GM12878 (cell line): ENCODE data around the gene UBE2Q2. TPM values are rescaled to one million over a fixed set of nuclear protein-coding genes. Genes with fewer than 3 reads are reported as not detected.

Experiments
- ATAC-seq: fragments of 200-7000 bp; cut with Tn5 transposase; 3 replicates; pipeline ENCODE4 v1.9.1; 2020; ENCODE audit warnings: mild to moderate bottlenecking, moderate library complexity
- BruUV-seq: library from RNA; stranded (reverse); fragments of 400-500 nt; replicated peaks from 2 replicates; lab custom pipeline; 2021; lab: Mats Ljungman, UMichigan
- CTCF ChIA-PET: fragments of 300-600 bp; sonication (Branson Sonifier 250); formaldehyde crosslinking; extraction: SDS; loops from one replicate; lab custom pipeline; 2021; ENCODE audit warnings: inconsistent platforms; lab: Yijun Ruan, JAX
- POLR2A ChIA-PET: fragments of 350-600 bp; formaldehyde crosslinking; extraction: SDS; loops from one replicate; lab custom pipeline; 2021; ENCODE audit warnings: inconsistent platforms; lab: Charles Lee
- RAD21 ChIA-PET: fragments of 300-600 bp; sonication (Branson Sonifier 250); formaldehyde crosslinking; loops from one replicate; lab custom pipeline; 2023; ENCODE audit warnings: antibody characterized with exemption; ENCODE audit not compliant: unreplicated experiment; lab: Charles Lee
- SMC1A ChIA-PET: fragments of 300-600 bp; sonication (Branson Sonifier 250); formaldehyde crosslinking; loops from one replicate; lab custom pipeline; 2023; ENCODE audit not compliant: unreplicated experiment, uncharacterized antibody; lab: Charles Lee
- DNase-seq: peaks from one replicate; pipeline ENCODE4 v3.0.0-alpha.2; 2011; ENCODE audit warnings: low read depth, low spot score
- FAIRE-seq: peaks from 3 replicates; lab custom pipeline; 2011; peaks lifted over from hg19 to GRCh38; lab: Jason Lieb, UNC
- H2AFZ ChIP-seq: 2 replicates; pipeline ENCODE4 v1.6.0; 2011; ENCODE audit warnings: low read depth, low read length, control low read depth; ENCODE audit not compliant: control insufficient read depth
- H3K27ac ChIP-seq: 2 replicates; pipeline ENCODE4 v1.5.1; 2011; ENCODE audit warnings: control low read depth; ENCODE audit not compliant: control insufficient read depth, insufficient read depth
- H3K27me3 ChIP-seq, 2 experiments: replicated peaks in 1 of 2; 2 replicates each; pipeline versions ENCODE4 v1.6.0 to v1.6.1; 2011; ENCODE audit warnings: low read length in 1 of 2; ENCODE audit not compliant: control insufficient read depth in 2 of 2, insufficient read depth in 2 of 2
- H3K36me3 ChIP-seq, 2 experiments: 2 replicates each; pipeline ENCODE4 v1.5.1; 2011; ENCODE audit warnings: low read length in 1 of 2; ENCODE audit not compliant: control insufficient read depth in 2 of 2, insufficient read depth in 2 of 2
- H3K4me1 ChIP-seq: 2 replicates; pipeline ENCODE4 v1.6.1; 2011; ENCODE audit warnings: mild to moderate bottlenecking, low read length, moderate library complexity, mixed read lengths; ENCODE audit not compliant: control insufficient read depth, insufficient read depth
- H3K4me2 ChIP-seq: 2 replicates; pipeline ENCODE4 v1.6.0; 2011; ENCODE audit warnings: control low read depth; ENCODE audit not compliant: control insufficient read depth, insufficient read depth
- H3K4me3 ChIP-seq: fragments of 200-600 bp; sonication (generic); 2 replicates; pipeline ENCODE4 v1.5.1; 2016
- H3K79me2 ChIP-seq: 2 replicates; pipeline ENCODE4 v1.6.0; 2011; ENCODE audit warnings: low read length; ENCODE audit not compliant: control insufficient read depth, insufficient read depth
- H3K9ac ChIP-seq: 2 replicates; pipeline ENCODE4 v1.8.0; 2011; ENCODE audit warnings: low read length, control low read depth, mixed read lengths; ENCODE audit not compliant: control insufficient read depth, insufficient read depth
- H3K9me3 ChIP-seq: replicated peaks from 3 replicates; pipeline ENCODE4 v1.5.1; 2011; ENCODE audit warnings: mild to moderate bottlenecking, low read length; ENCODE audit not compliant: control insufficient read depth, insufficient read depth
- H4K20me1 ChIP-seq: 2 replicates; pipeline ENCODE4 v1.6.0; 2011; ENCODE audit not compliant: control insufficient read depth, insufficient read depth
- CREB1 ChIP-seq: IDR thresholded peaks from 2 replicates; pipeline ENCODE4 v1.6.1; 2012; ENCODE audit warnings: low read depth, mild to moderate bottlenecking, inconsistent platforms
- HDAC6 ChIP-seq: fragments of 200-600 bp; sonication (generic); IDR thresholded peaks from one replicate; pipeline ENCODE4 v1.8.0; 2017; ENCODE audit warnings: antibody characterized with exemption; ENCODE audit not compliant: unreplicated experiment
- PAX8 ChIP-seq: fragments of 450-650 bp; IDR thresholded peaks from 2 replicates; pipeline ENCODE4 v1.6.1; 2017; ENCODE audit warnings: mild to moderate bottlenecking, moderate library complexity
- POLR2AphosphoS2 ChIP-seq: IDR thresholded peaks from 2 replicates; pipeline ENCODE4 v1.6.1; 2011; ENCODE audit warnings: low read depth, mild to moderate bottlenecking, low read length, improper control_type of control experiment, moderate library complexity
- RB1 ChIP-seq: fragments of 450-650 bp; formaldehyde crosslinking; IDR thresholded peaks from 2 replicates; pipeline ENCODE4 v1.6.1; 2017; ENCODE audit warnings: mild to moderate bottlenecking, borderline replicate concordance
- STAT1 ChIP-seq: fragments of 450-650 bp; conservative IDR thresholded peaks from 2 replicates; pipeline ENCODE4 v1.6.1; 2014; ENCODE audit warnings: antibody characterized with exemption, mild to moderate bottlenecking
- STAT3 ChIP-seq: IDR thresholded peaks from 2 replicates; pipeline ENCODE4 v1.6.1; 2011; ENCODE audit warnings: low read depth, low read length, improper control_type of control experiment
- YBX1 ChIP-seq: fragments of 450-650 bp; IDR thresholded peaks from 2 replicates; pipeline ENCODE4 v1.6.1; 2016; ENCODE audit warnings: antibody characterized with exemption
- WGBS: methylation state at CpG from one replicate; pipeline ENCODE4 v1.1.6; 2016; ENCODE audit warnings: low lambda C conversion rate; ENCODE audit not compliant: insufficient replicate concordance, insufficient coverage; ENCODE audit errors: missing lambda C conversion rate; 5-methylcytosine and 5-hydroxymethylcytosine counted together
- in situ Hi-C: fragments of 300-500 bp; cut with MboI; formaldehyde crosslinking; loops from 9 replicates; pipeline ENCODE4 v1.14.3; 2018; ENCODE audit warnings: mixed read lengths
- intact Hi-C: fragments of 100-400 bp; cut with micrococcal nuclease; formaldehyde crosslinking; loops from one replicate; pipeline ENCODE4 v1.14.2; 2022; ENCODE audit not compliant: unreplicated experiment
- polyA plus RNA-seq, 11 experiments: library from polyadenylated mRNA; depleted of rRNA in 4 of 11; unstranded in 6 of 11; stranded (reverse) in 5 of 11; fragments of >200 nt; fragmentation: Nextera tagmentation in 4 of 11; fragmentation: Illumina TruSeq in 1 of 11; extraction: Ambion mirVana in 4 of 11; extraction: Trizol in 1 of 11; gene quantifications; 1 replicate in 1 of 11; 2 replicates in 10 of 11; pipeline versions ENCODE4 v1.2.1 to v1.2.3, GENCODE V29; 2011 to 2016; ENCODE audit warnings: inconsistent platforms in 2 of 11, missing spikeins in 2 of 11, low read depth in 1 of 11
- total RNA-seq, 4 experiments: library from RNA; depleted of rRNA in 3 of 4; stranded (reverse); fragments of >200 nt in 3 of 4; fragmentation: Illumina TruSeq in 1 of 4; extraction: Trizol in 1 of 4; gene quantifications; 2 replicates each; pipeline versions ENCODE4 v1.2.1 to v1.2.3, GENCODE V29; 2013 to 2021
- TF ChIP-seq, protein P1 (sequence below): fragments of 450-650 bp; IDR thresholded peaks from 2 replicates; pipeline ENCODE4 v1.6.1; 2018; ENCODE audit warnings: mild to moderate bottlenecking, low read depth, moderate library complexity; ENCODE audit not compliant: partially characterized antibody
- TF ChIP-seq, protein P2 (sequence below): IDR thresholded peaks from 2 replicates; pipeline ENCODE4 v1.6.1; 2011; ENCODE audit warnings: low read depth, low read length, improper control_type of control experiment, borderline replicate concordance
- TF ChIP-seq, protein P3 (sequence below): IDR thresholded peaks from 2 replicates; pipeline ENCODE4 v1.6.1; 2012; ENCODE audit warnings: low read depth, low read length, improper control_type of control experiment
- TF ChIP-seq, protein P4 (sequence below): IDR thresholded peaks from 2 replicates; pipeline ENCODE4 v1.6.1; 2012; ENCODE audit warnings: mild to moderate bottlenecking, low read depth, low read length
- TF ChIP-seq, protein P5 (sequence below): fragments of 450-650 bp; conservative IDR thresholded peaks from 2 replicates; pipeline ENCODE4 v1.6.1; 2017; ENCODE audit warnings: mild to moderate bottlenecking, moderate library complexity

Gene UBE2Q2
- total and polyA plus RNA-seq, 10 of the 15 experiments (the other 5 are each of a cell fraction or from before 2014, with no cell fraction given): 11.1 to 31.9 (median 21.6) TPM

DNA sequence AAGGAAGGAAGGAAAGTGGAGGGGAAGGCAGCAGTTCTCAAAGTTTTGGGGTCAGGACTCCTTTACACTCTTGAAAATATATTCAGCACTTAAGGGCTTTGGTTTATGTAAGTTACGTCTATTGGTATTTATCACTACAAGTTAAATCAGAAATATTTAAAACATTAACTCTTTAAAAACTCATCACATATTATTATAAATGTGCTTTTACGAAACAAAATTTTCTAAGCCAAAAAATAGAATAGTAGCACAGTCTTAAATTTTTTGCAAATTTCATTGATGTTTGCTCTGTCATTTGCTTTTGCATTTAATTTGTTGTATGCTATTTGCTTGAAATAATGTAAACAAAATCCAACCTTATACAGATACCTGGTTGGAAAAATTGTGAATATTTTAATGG is 7.5 kb downstream of the UBE2Q2 start:
- DNase-seq (no peak), ATAC-seq (no peak), FAIRE-seq (no peak)
- ChIA-PET RAD21 (no interaction called here), CTCF (no interaction called here)
- no peak overlapping the region for H3K4me2 ChIP-seq
- no peaks in the 10 kb centered on the region; a peak in 1 of 4 replicates for H3K36me3 ChIP-seq
- no peaks in the 10 kb centered on the region for H3K27me3 ChIP-seq
- H3K27ac ChIP-seq: no peak overlapping the region
- no peak overlapping the region for H3K9ac ChIP-seq
- in situ Hi-C loops: no loop called here
- H3K4me1 ChIP-seq: peaks cover 7% of the 10 kb centered on the region; the same call in 1 of the 2 replicates
- BruUV-seq: no TSS peak
- no peak overlapping the region for H2AFZ ChIP-seq
- intact Hi-C loops: no loop called here
- no peaks in the 10 kb centered on the region for H3K9me3 ChIP-seq
- no peak for TF ChIP-seq STAT1
- TF ChIP-seq PAX8: no peak
- TF ChIP-seq, protein P1, sequence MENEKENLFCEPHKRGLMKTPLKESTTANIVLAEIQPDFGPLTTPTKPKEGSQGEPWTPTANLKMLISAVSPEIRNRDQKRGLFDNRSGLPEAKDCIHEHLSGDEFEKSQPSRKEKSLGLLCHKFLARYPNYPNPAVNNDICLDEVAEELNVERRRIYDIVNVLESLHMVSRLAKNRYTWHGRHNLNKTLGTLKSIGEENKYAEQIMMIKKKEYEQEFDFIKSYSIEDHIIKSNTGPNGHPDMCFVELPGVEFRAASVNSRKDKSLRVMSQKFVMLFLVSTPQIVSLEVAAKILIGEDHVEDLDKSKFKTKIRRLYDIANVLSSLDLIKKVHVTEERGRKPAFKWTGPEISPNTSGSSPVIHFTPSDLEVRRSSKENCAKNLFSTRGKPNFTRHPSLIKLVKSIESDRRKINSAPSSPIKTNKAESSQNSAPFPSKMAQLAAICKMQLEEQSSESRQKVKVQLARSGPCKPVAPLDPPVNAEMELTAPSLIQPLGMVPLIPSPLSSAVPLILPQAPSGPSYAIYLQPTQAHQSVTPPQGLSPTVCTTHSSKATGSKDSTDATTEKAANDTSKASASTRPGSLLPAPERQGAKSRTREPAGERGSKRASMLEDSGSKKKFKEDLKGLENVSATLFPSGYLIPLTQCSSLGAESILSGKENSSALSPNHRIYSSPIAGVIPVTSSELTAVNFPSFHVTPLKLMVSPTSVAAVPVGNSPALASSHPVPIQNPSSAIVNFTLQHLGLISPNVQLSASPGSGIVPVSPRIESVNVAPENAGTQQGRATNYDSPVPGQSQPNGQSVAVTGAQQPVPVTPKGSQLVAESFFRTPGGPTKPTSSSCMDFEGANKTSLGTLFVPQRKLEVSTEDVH: no peak
- TF ChIP-seq, protein P2, sequence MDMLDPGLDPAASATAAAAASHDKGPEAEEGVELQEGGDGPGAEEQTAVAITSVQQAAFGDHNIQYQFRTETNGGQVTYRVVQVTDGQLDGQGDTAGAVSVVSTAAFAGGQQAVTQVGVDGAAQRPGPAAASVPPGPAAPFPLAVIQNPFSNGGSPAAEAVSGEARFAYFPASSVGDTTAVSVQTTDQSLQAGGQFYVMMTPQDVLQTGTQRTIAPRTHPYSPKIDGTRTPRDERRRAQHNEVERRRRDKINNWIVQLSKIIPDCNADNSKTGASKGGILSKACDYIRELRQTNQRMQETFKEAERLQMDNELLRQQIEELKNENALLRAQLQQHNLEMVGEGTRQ: no peak
- no peak for TF ChIP-seq RB1
- TF ChIP-seq, protein P3, sequence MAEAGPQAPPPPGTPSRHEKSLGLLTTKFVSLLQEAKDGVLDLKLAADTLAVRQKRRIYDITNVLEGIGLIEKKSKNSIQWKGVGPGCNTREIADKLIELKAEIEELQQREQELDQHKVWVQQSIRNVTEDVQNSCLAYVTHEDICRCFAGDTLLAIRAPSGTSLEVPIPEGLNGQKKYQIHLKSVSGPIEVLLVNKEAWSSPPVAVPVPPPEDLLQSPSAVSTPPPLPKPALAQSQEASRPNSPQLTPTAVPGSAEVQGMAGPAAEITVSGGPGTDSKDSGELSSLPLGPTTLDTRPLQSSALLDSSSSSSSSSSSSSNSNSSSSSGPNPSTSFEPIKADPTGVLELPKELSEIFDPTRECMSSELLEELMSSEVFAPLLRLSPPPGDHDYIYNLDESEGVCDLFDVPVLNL: no peak
- TF ChIP-seq, protein P4, sequence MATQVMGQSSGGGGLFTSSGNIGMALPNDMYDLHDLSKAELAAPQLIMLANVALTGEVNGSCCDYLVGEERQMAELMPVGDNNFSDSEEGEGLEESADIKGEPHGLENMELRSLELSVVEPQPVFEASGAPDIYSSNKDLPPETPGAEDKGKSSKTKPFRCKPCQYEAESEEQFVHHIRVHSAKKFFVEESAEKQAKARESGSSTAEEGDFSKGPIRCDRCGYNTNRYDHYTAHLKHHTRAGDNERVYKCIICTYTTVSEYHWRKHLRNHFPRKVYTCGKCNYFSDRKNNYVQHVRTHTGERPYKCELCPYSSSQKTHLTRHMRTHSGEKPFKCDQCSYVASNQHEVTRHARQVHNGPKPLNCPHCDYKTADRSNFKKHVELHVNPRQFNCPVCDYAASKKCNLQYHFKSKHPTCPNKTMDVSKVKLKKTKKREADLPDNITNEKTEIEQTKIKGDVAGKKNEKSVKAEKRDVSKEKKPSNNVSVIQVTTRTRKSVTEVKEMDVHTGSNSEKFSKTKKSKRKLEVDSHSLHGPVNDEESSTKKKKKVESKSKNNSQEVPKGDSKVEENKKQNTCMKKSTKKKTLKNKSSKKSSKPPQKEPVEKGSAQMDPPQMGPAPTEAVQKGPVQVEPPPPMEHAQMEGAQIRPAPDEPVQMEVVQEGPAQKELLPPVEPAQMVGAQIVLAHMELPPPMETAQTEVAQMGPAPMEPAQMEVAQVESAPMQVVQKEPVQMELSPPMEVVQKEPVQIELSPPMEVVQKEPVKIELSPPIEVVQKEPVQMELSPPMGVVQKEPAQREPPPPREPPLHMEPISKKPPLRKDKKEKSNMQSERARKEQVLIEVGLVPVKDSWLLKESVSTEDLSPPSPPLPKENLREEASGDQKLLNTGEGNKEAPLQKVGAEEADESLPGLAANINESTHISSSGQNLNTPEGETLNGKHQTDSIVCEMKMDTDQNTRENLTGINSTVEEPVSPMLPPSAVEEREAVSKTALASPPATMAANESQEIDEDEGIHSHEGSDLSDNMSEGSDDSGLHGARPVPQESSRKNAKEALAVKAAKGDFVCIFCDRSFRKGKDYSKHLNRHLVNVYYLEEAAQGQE: no peak
- no peak for TF ChIP-seq HDAC6
- TF ChIP-seq STAT3: no peak
- no peak for TF ChIP-seq CREB1
- TF ChIP-seq, protein P5, sequence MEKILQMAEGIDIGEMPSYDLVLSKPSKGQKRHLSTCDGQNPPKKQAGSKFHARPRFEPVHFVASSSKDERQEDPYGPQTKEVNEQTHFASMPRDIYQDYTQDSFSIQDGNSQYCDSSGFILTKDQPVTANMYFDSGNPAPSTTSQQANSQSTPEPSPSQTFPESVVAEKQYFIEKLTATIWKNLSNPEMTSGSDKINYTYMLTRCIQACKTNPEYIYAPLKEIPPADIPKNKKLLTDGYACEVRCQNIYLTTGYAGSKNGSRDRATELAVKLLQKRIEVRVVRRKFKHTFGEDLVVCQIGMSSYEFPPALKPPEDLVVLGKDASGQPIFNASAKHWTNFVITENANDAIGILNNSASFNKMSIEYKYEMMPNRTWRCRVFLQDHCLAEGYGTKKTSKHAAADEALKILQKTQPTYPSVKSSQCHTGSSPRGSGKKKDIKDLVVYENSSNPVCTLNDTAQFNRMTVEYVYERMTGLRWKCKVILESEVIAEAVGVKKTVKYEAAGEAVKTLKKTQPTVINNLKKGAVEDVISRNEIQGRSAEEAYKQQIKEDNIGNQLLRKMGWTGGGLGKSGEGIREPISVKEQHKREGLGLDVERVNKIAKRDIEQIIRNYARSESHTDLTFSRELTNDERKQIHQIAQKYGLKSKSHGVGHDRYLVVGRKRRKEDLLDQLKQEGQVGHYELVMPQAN: no peak
- no peak for TF ChIP-seq YBX1
- no peak for TF ChIP-seq POLR2AphosphoS2
- TF ChIP-seq, all 136 proteins: peak for 0
- 98% methylated on average over 2 of the region's 2 CpGs for WGBS
- Histone ChIP-seq H3K4me3 (no peak overlapping the region), H4K20me1 (no peaks in the 10 kb centered on the region), H3K79me2 (peaks cover 56% of the 10 kb centered on the region)
- ChIA-PET SMC1A (no interaction called here), POLR2A (no interaction called here)
